GM18909 (cell line): ENCODE data around the gene BDP1.
"Not testable (repeated sequence)": the region's sequence is repeated elsewhere in the genome, so short reads cannot be mapped to it uniquely, and the experiment has no call there.

Experiments
- ATAC-seq: cut with Tn5 transposase; IDR thresholded peaks from one replicate; pipeline ENCODE4 v1.9.1; 2021; ENCODE audit warnings: mild to moderate bottlenecking; ENCODE audit not compliant: unreplicated experiment, poor library complexity

BDP1 gene

DNA sequence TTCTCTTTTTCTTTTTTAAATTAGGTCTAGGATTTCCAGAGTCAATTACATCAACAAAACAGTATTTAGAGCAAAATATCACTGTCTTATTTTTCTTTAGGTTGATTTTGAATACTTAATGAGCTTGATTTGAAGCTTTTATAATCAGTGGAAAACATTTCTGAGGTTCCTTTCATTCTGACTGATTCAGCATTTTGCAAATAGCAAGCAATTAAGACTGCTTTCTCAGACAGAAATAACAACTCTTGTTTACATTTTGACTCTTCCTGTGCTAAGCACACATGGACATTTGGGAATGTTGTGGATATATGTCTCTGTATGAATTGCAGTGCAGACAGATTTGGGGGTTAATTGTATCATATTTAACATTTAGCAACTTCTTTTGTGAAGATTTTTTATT lies 109.4 kb downstream of the BDP1 start:
- ATAC-seq: no peak

DNA sequence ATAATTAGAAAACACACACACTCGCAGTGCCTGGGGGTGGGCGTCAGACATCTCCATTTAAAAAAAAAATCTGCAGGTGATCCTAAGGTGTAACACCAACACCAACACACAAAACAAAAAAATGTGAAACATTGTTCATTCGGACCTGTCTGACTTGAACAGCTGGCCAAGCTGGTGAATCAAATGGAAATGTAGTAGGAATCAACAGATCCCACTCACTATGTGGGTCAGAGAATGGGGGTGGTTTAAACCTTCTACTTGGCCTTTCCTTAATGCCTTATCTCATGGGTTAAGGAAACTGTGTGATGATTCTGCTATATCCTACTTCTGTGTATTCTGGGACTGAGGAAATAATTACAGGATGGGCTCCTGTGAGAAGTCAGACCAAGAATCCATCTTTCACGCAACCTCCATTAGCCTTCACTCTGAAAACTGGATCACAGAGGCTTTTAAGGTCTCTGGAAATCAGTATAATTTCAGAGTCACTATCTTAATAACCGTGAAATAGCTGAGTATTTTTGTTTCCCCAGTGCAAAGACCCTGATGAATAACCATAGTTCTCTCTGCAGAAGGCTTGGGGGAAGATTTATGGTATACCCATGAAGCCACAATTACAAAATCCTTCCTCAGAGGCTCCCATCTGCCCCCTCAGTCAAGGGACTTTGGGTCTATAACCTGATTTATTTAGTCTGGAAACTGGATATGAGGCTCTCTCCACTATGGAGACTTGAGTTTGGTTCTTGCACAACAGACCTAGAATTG lies 114.5 kb downstream of the BDP1 start:
- ATAC-seq: no peak

GRCh38 chr5:71571811-71572210 lies 116.4 kb downstream of the BDP1 start:
- not testable (repeated sequence) for ATAC-seq

- no peak for ATAC-seq
These were observed 118.1 kb downstream of the BDP1 start for GRCh38 chr5:71573591-71573990.

DNA sequence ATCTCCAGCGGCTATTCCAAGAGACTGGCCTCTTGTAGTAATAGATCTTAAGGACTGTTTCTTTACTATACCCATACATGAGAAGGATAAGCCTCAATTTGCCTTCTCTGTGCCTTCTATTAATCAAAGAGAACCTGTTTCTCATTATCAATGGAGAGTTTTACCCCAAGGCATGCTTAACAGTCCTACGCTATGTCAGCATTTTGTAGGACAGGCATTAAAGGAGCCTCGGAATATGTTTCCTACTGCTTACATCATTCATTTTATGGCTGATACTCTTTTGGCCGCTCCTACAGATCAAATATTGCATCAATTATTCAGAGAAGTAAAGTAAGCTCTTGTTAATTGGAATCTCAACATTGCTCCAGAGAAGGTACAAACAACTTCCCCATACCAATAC lies 120.1 kb downstream of the BDP1 start:
- ATAC-seq: not testable (repeated sequence)

GRCh38 chr5:71576241-71576640 lies 120.8 kb downstream of the BDP1 start:
- no peak for ATAC-seq

DNA sequence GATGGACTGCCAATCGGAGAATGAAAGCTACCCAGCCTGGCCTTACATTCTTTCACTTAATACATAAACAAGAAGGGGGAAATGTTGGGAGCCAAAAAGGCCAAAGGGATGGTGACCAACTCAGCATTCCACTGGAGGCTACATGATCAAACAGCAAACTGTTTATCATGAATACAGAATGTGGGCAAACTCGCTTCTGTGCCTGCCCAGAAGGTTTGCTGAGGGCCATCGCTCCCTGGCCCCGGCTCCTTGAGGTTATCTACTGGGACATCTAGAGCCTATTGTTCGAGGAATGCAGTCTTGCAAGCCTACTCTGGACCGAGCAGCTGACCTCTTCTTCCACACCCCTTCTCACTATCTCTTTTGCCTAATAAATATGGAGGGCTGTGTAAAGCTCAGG lies 122.4 kb downstream of the BDP1 start:
- ATAC-seq: not testable (repeated sequence)

DNA sequence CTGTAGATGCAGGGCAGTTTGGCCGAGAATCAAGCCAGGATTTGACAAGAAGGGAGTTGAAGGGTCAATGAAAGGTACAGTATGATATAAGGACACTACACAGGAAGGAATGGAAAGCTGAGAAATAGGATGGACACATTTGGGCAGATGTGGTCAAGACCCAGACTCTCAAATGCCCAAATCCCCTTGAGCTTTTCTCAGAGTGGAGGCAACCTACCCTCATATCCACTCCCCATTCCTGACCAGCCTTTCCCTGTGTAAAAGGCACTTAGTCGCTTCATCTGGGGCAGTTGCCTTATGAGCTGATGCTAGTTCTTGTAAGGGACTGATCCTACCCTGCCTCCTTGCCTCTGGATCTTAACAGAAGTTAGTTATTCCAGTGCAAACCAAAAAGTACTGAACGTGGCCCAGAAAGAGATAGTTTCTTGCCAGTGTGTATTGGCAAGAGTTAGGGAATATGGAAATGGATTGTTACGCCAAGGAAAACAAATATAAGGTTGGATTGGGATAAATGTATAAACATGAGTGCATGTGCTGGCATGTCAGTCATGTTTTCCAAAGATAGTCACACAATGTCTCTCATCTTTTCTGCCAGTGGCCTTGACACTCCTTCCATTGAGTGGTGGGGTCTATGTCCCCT lies 127.6 kb downstream of the BDP1 start:
- no peak for ATAC-seq

DNA sequence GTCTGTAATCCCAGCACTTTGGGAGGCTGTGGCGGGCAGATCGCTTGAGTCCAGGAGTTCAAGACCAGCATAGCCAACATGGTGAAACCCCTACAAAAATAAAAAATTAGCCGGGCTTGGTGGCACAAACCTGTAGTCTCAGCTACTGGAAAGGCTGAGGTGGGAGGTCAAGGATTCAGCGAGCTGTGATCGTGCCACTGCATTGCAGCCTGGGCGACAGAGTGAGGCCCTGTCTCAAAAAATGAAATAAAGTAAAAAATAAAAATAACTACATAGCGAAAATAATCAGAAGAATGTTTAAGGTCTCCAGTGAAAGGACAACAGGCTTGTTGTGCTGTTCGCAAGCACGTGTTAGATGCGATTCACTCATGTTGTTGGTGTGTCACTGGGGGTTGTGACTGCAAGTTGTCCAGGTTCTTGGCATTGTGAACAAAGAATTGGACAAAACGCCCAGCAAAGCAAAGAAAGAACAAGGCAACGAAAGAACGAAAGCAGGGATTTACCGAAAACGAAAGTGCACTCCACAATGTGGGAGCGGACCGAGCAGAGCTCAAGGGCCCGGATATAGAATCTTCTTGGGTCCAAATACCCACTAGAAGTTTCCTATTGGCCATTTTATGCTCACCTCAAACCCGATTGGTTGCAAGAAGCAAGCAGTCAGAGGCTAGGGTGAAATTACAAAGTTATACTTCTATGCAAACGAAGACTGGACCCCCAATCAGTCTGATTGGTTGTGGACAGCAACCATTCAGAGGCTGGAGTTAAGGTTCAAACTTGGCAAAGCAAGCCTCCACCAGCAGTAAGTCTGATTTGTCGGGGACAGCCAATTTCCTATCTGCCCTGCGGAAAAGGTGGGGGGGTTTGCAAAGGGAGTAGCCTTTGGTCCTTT lies 130.8 kb downstream of the BDP1 start:
- ATAC-seq: no peak

DNA sequence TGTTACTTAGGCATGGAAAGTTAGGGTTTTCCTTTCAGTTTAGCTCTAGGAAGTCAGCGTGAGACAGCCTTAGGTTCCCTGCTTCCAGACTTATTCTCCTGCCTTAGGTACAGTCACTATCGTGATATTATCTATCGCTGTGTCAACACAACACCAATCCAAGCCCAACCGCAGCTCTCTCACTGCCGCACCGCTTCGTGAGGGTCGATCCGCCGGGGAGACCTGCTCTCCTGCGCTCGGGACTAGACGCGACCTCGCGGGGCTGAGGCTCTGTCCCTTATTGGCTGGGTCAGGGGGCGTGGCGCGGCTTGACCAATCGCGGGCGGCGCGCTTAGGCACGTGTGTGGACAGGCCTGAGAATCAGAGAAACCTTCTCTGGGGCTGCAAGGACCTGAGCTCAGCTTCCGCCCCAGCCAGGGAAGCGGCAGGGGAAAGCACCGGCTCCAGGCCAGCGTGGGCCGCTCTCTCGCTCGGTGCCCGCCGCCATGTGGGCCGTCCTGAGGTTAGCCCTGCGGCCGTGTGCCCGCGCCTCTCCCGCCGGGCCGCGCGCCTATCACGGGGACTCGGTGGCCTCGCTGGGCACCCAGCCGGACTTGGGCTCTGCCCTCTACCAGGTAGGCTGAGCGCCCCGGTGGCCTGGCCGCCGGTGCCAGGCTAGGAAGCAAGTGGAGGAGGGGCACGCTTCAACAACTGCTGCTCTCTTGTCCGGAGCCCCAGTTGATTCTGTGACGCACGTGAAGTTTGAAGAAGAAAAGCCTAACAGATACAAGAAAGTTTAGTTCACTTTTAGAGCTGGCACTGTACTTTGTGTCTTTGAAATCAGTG lies 131.7 kb downstream of the BDP1 start, which contains the start of gene MCCC2:
Gene MCCC2, plus strand, starts transcription at position 400 of the 825 bp plus-strand sequence. Its CDS starts 86 bp downstream, at position 486.
- peak; percentile 97 for ATAC-seq

- peak; percentile 9 for ATAC-seq
These were observed 132.5 kb downstream of the BDP1 start for GRCh38 chr5:71587766-71588532.

GRCh38 chr5:71588533-71588885 lies 133.1 kb downstream of the BDP1 start:
- no peak for ATAC-seq

DNA sequence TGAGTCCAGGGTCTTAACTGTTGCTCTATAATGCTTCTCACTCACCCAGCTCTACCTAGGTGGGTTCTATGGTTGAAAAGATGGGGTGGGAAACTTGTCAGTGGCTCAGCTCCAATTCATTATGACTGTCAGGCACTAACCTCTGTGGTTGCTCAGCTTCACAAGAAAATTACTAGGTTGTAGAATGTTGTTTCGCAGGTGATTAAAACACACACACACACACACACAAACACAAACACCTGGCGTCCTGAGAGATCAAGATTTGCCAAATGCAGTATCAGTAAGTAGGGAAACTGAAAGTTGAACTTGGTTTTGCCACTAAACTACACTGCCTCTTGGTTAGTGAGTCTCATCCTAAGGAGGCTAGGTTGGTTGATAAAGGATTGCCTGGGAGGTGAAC lies 134.5 kb downstream of the BDP1 start:
- no peak for ATAC-seq

DNA sequence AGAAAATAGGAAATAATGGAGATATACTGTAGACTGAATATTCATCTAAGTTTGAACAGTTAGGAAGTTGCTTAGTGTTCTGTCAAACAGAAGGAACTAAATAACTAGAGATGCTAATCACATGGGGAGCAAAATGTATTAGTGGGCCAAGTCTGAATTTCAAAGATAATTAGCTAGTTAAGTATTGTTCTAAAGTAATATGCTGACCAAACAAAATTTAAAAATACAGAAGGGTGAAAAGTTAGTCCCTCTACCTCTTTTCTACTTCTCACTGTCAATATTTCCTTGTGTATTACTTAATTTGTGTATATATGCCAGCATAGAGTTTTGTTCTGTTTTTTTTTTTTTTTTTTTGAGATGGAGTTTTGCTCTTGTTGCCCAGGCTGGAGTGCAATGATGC lies 135.6 kb downstream of the BDP1 start:
- ATAC-seq: no peak

DNA sequence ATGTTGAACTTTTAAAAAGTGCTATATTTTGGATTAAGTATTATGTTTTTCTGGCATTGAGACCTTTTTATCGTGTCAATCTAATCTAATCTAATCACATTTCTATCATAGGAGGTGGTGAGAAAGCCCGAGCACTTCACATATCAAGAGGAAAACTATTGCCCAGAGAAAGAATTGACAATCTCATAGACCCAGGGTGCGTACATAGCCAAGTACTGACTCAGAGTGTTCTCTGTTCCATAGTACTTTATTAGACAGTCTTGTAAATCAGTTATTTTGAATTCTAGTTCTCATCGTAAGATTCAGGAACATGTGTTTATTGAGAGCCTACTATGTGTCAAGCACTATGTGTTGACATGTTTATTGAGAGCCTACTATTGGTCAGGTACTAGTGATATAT lies 140.7 kb downstream of the BDP1 start:
- no peak for ATAC-seq

- ATAC-seq: no peak
These were observed 141.6 kb downstream of the BDP1 start for GRCh38 chr5:71597001-71597400.

- ATAC-seq: no peak
These were observed 145.3 kb downstream of the BDP1 start for GRCh38 chr5:71600783-71601182.

- peak; percentile 94 for ATAC-seq
These were observed 146.0 kb downstream of the BDP1 start for GRCh38 chr5:71601222-71602026.

- not testable (repeated sequence) for ATAC-seq
These were observed 154.5 kb downstream of the BDP1 start for GRCh38 chr5:71609916-71610315.
